Gastrocnemius medialis (tissue), 4 donors: ENCODE data around the gene RPAP3. TPM values are rescaled to one million over a fixed set of nuclear protein-coding genes. Genes with fewer than 3 reads are reported as not detected.

Experiments used
- ATAC-seq, 2 donors: fragments of 150-250 bp; one replicate each; pipeline ENCODE4 v1.9.1; 2016
- DNase-seq, 2 donors: peaks; one replicate each; pipeline ENCODE4 v3.0.0-alpha.2; 2019
- H3K27ac ChIP-seq, 4 donors: fragments of 200-600 bp; sonication (generic); 1 replicate in 1 of 4; 2 replicates in 3 of 4; pipeline ENCODE4 v1.5.1; 2016 to 2018; ENCODE audit warnings: mild to moderate bottlenecking in 2 of 4, moderate library complexity in 1 of 4
- H3K27me3 ChIP-seq, 3 donors: fragments of 200-600 bp; sonication (generic) in 2 of 3; 1 replicate in 1 of 3; 2 replicates in 2 of 3; pipeline versions ENCODE4 v1.5.1 to v1.6.0; 2016 to 2019; ENCODE audit warnings: mild to moderate bottlenecking in 1 of 3, moderate library complexity in 1 of 3
- H3K36me3 ChIP-seq, 2 donors: fragments of 200-600 bp; sonication (generic) in 1 of 2; one replicate each; pipeline ENCODE4 v1.5.1; 2017 to 2018
- H3K4me1 ChIP-seq, 2 donors: fragments of 200-600 bp; sonication (generic) in 1 of 2; one replicate each; pipeline ENCODE4 v1.5.1; 2016 to 2017; ENCODE audit warnings: mild to moderate bottlenecking in 2 of 2
- H3K4me3 ChIP-seq, 4 donors: fragments of 200-600 bp; sonication (generic) in 3 of 4; 1 replicate in 1 of 4; 2 replicates in 3 of 4; pipeline ENCODE4 v1.5.1; 2016 to 2019; ENCODE audit warnings: mild to moderate bottlenecking in 2 of 4
- H3K9me3 ChIP-seq, 3 donors: fragments of 200-600 bp; sonication (generic) in 2 of 3; 1 replicate in 1 of 3; 2 replicates in 2 of 3; pipeline ENCODE4 v1.5.1; 2016 to 2019
- POLR2A ChIP-seq, 2 donors: fragments of 450-650 bp; IDR thresholded peaks; one replicate each; pipeline ENCODE4 v1.6.1; 2017; ENCODE audit warnings: antibody characterized with exemption in 2 of 2, mild to moderate bottlenecking in 2 of 2, moderate library complexity in 2 of 2
- in situ Hi-C, 4 donors: fragments of 200-750 bp; cut with MboI; loops; one replicate each; pipeline versions ENCODE4 v1.15.0 to v1.8.0; 2017; ENCODE audit warnings: low sequenced_read_pairs in 4 of 4
- intact Hi-C: fragments of 100-400 bp; cut with DNase I; formaldehyde crosslinking; loops from one replicate; pipeline ENCODE4 v1.15.1; 2023; ENCODE audit warnings: low total_unique reads
- total RNA-seq, 4 donors: library from RNA; depleted of rRNA; stranded (reverse); fragments of >200 nt; gene quantifications; one replicate each; pipeline versions ENCODE4 v1.1.0 to v1.2.3, GENCODE V29; 2016
- TF ChIP-seq, protein P1 (sequence below), 5 experiments: fragments of 450-650 bp in 3 of 5; fragments of 200-600 bp in 2 of 5; sonication (generic) in 2 of 5; IDR thresholded peaks in 4 of 5; conservative IDR thresholded peaks in 1 of 5; 1 replicate in 4 of 5; 2 replicates in 1 of 5; pipeline ENCODE4 v1.5.1; 2016 to 2019; ENCODE audit warnings: antibody characterized with exemption in 5 of 5, mild to moderate bottlenecking in 3 of 5, moderate library complexity in 3 of 5

Gene RPAP3
- total RNA-seq, 4 donors from 2014 or later = 15.1 to 24.8 (median 20.5) TPM

DNA sequence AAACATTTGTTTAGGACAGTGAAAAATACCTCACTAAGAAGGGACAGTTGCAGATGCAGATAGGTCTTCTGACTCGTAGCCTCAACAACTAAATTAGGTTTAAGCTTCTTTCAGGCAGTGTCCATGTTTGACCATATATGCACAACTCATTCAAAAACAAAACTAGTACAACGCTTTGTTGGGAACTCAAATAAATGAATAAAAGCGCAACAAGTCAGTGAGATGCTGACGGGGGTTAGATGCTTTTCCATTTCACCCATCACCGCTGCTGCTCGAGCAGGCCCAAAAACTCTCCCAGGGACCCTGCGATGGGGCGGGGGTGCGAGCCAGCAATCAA, 633 bp downstream of the RPAP3 start:
- ATAC-seq = no peak
- Histone ChIP-seq H3K27me3 (no peaks in the 10 kb centered on the region), H3K36me3 (peaks cover 0 to 11% of the 10 kb centered on the region in 2 donors), H3K4me3 (peak overlapping the region; percentile 72 to 84 (median 80)), H3K9me3 (no peaks in the 10 kb centered on the region), H3K27ac (peak overlapping the region; percentile 88 to 90 (median 90)), H3K4me1 (peaks cover 9 to 18% of the 10 kb centered on the region in 2 donors)
- in situ Hi-C loops (no loop called here), intact Hi-C loops (loop anchor here (5.0 to 10.0 kb wide), 2 partner anchors 402 to 670 kb away; partner anchors contain the start of gene SENP1)
- no peak for DNase-seq
- TF ChIP-seq, protein P1, sequence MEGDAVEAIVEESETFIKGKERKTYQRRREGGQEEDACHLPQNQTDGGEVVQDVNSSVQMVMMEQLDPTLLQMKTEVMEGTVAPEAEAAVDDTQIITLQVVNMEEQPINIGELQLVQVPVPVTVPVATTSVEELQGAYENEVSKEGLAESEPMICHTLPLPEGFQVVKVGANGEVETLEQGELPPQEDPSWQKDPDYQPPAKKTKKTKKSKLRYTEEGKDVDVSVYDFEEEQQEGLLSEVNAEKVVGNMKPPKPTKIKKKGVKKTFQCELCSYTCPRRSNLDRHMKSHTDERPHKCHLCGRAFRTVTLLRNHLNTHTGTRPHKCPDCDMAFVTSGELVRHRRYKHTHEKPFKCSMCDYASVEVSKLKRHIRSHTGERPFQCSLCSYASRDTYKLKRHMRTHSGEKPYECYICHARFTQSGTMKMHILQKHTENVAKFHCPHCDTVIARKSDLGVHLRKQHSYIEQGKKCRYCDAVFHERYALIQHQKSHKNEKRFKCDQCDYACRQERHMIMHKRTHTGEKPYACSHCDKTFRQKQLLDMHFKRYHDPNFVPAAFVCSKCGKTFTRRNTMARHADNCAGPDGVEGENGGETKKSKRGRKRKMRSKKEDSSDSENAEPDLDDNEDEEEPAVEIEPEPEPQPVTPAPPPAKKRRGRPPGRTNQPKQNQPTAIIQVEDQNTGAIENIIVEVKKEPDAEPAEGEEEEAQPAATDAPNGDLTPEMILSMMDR (IDR thresholded peaks at IDR 0.05 in 4 of 5, conservative IDR thresholded peaks at IDR 0.05 in 1 of 5) = no peak
- no peak for TF ChIP-seq POLR2A (IDR thresholded peaks at IDR 0.05)

DNA sequence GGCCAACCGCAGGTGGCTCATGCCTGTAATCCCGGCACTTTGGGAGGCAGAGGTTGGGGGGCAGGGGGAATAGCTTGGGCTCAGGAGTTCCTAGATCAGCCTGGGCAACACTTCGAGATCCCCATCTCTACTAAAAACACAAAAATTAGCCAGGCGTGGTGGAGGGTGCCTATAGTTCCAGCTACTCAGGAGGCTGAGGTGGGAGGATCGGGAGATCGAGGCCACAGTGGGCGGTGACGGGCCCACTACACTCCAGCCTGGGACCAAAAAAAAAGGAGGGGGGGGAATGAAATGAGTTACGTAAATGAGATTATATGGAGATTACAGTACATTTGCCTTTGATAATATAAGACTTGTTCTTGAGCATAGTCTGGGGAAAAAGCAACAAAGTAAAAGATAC, 1.1 kb downstream of the RPAP3 start:
- no peaks in the 10 kb centered on the region for H3K9me3 ChIP-seq
- H3K36me3 ChIP-seq = peaks cover 0 to 14% of the 10 kb centered on the region in 2 donors
- H3K27ac ChIP-seq = peak overlapping the region in 1 of 4 donors; percentile 90
- H3K27me3 ChIP-seq = no peaks in the 10 kb centered on the region
- in situ Hi-C loops = no loop called here
- intact Hi-C loops = loop anchor here (5.0 to 10.0 kb wide), 2 partner anchors 403 to 670 kb away; partner anchors contain the start of gene SENP1
- DNase-seq (no peak), ATAC-seq (no peak)
- H3K4me1 ChIP-seq = peaks cover 9 to 18% of the 10 kb centered on the region in 2 donors
- H3K4me3 ChIP-seq = peak overlapping the region in 3 of 4 donors; percentile 72 to 84 (median 83)
- TF ChIP-seq, protein P1 (IDR thresholded peaks at IDR 0.05 in 4 of 5, conservative IDR thresholded peaks at IDR 0.05 in 1 of 5) = no peak
- TF ChIP-seq POLR2A (IDR thresholded peaks at IDR 0.05) = no peak

- intact Hi-C loops = loop anchor here (10.0 kb wide), 1 partner anchor 665 kb away; no protein-coding TSS in a partner anchor
- Histone ChIP-seq H3K9me3 (no peaks in the 10 kb centered on the region), H3K27ac (no peak overlapping the region), H3K4me1 (peaks cover 0 to 7% of the 10 kb centered on the region in 2 donors), H3K4me3 (no peak overlapping the region), H3K36me3 (peaks cover 0 to 14% of the 10 kb centered on the region in 2 donors), H3K27me3 (no peaks in the 10 kb centered on the region)
- DNase-seq = no peak
- in situ Hi-C loops = no loop called here
- no peak for ATAC-seq
- TF ChIP-seq POLR2A (IDR thresholded peaks at IDR 0.05) = no peak
- TF ChIP-seq, protein P1 (IDR thresholded peaks at IDR 0.05 in 4 of 5, conservative IDR thresholded peaks at IDR 0.05 in 1 of 5) = no peak
Observed at GRCh38 chr12:47700263-47700662, 5.6 kb downstream of the RPAP3 start.

- Histone ChIP-seq H3K4me1 (no peaks in the 10 kb centered on the region), H3K27me3 (no peaks in the 10 kb centered on the region), H3K4me3 (no peak overlapping the region), H3K27ac (no peak overlapping the region), H3K9me3 (no peaks in the 10 kb centered on the region), H3K36me3 (peaks cover 0 to 14% of the 10 kb centered on the region in 2 donors)
- ATAC-seq (no peak), DNase-seq (no peak)
- in situ Hi-C loops (no loop called here), intact Hi-C loops (no loop called here)
- no peak for TF ChIP-seq POLR2A (IDR thresholded peaks at IDR 0.05)
- TF ChIP-seq, protein P1 (IDR thresholded peaks at IDR 0.05 in 4 of 5, conservative IDR thresholded peaks at IDR 0.05 in 1 of 5) = no peak
Observed at GRCh38 chr12:47698631-47699030, 7.2 kb downstream of the RPAP3 start.

DNA sequence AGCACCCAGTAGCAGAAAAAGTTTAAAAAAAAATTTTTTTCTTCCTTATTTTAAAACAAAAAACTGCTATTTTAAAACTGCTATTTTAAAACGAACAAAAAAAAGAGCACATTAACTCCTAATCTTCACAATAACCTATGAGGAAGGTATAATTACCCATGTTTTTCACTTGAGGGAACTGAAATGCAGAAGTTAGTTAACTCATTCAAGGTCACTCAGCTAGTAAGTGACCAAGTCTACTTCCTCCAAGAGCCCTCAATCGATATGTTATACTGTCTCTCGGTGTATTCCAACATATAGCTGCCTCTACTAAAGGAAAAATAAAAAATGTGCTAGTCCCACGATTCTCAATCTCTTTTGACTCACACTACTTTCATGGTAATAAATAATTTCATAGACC, 7.8 kb downstream of the RPAP3 start:
- Histone ChIP-seq H3K9me3 (no peaks in the 10 kb centered on the region), H3K27ac (no peak overlapping the region), H3K4me1 (no peaks in the 10 kb centered on the region), H3K4me3 (no peak overlapping the region), H3K27me3 (no peaks in the 10 kb centered on the region), H3K36me3 (peaks cover 0 to 14% of the 10 kb centered on the region in 2 donors)
- no peak for DNase-seq
- in situ Hi-C loops = no loop called here
- ATAC-seq = no peak
- intact Hi-C loops = no loop called here
- TF ChIP-seq, protein P1 (IDR thresholded peaks at IDR 0.05 in 4 of 5, conservative IDR thresholded peaks at IDR 0.05 in 1 of 5) = no peak
- TF ChIP-seq POLR2A (IDR thresholded peaks at IDR 0.05) = no peak
